Measurements from ENCODE around the gene ARHGEF28. TPM values are rescaled to one million over a fixed set of nuclear protein-coding genes. Genes with fewer than 3 reads are reported as not detected.
A peak's percentile ranks its signal among the peaks of the same experiment; 100 is the strongest.

The ARHGEF28 gene
- total and polyA plus RNA-seq, 2 of the 13 experiments (the other 11 are each of a cell fraction or from before 2014, with no cell fraction given), result 17.4 to 34.1 TPM

GRCh38 chr5:73763300-73764032 lies 137.5 kb downstream of the ARHGEF28 start (continued):
- TF ChIP-seq ZBTB25 (CRISPR knock-in tag; IDR thresholded peaks at IDR 0.05) (peak; percentile 31; the same call in 1 of the 2 replicates), MAFK (conservative IDR thresholded peaks at IDR 0.05 in 1 of 2, IDR thresholded peaks at IDR 0.05 in 1 of 2; ENCODE audit: low read length in 2 of 2) (peak; percentile 63 to 69; a peak in 3 of 4 replicates), ARID5B (CRISPR knock-in tag; IDR thresholded peaks at IDR 0.05) (peak; percentile 91), NCOA2 (CRISPR knock-in tag; IDR thresholded peaks at IDR 0.05) (peak; percentile 69), ZBTB38 (CRISPR knock-in tag; IDR thresholded peaks at IDR 0.05) (no peak), MAFF (IDR thresholded peaks at IDR 0.05; ENCODE audit: low read depth, low read length) (peak; percentile 77), TBX3 (IDR thresholded peaks at IDR 0.05; ENCODE audit: borderline replicate concordance) (peak; percentile 23; the same call in 1 of the 2 replicates), EHMT2 (IDR thresholded peaks at IDR 0.05; ENCODE audit: borderline replicate concordance, low read depth, low read length) (peak; percentile 82; the same call in 1 of the 2 replicates), ZGPAT (CRISPR knock-in tag; IDR thresholded peaks at IDR 0.05) (peak; percentile 83), POLR2AphosphoS5 (IDR thresholded peaks at IDR 0.05; ENCODE audit: low read depth, low read length) (no peak), ZNF564 (CRISPR knock-in tag; IDR thresholded peaks at IDR 0.05) (no peak), CEBPG (CRISPR knock-in tag; IDR thresholded peaks at IDR 0.05) (peak; percentile 71), FOXJ3 (CRISPR knock-in tag; IDR thresholded peaks at IDR 0.05; ENCODE audit: borderline replicate concordance) (0 out of 2 replicates have a peak, but pooled peaks have one; percentile 30), ZKSCAN8 (CRISPR knock-in tag; IDR thresholded peaks at IDR 0.05; ENCODE audit: borderline replicate concordance) (0 out of 2 replicates have a peak, but pooled peaks have one; percentile 58), ZBTB3 (CRISPR knock-in tag; IDR thresholded peaks at IDR 0.05; ENCODE audit: borderline replicate concordance, low read depth) (0 out of 2 replicates have a peak, but pooled peaks have one; percentile 49), ZBTB33 (CRISPR knock-in tag; IDR thresholded peaks at IDR 0.05) (peak; percentile 41; the same call in 1 of the 2 replicates), NFE2L2 (IDR thresholded peaks at IDR 0.05; ENCODE audit: low read length) (peak; percentile 49; the same call in 1 of the 2 replicates), ZFP91 (CRISPR knock-in tag; IDR thresholded peaks at IDR 0.05; ENCODE audit: borderline replicate concordance) (no peak), MED1 (CRISPR knock-in tag; IDR thresholded peaks at IDR 0.05) (peak; percentile 77)
